GM12878 (cell line): ENCODE data around the gene PLEKHH1.

Experiments
- DPF2 ChIP-seq: fragments of 450-650 bp; IDR thresholded peaks from 2 replicates; pipeline ENCODE4 v1.6.1; 2017; ENCODE audit warnings: mild to moderate bottlenecking
- EP300 ChIP-seq, 2 experiments: fragments of 150-350 bp in 1 of 2; IDR thresholded peaks; 2 replicates each; pipeline ENCODE4 v1.6.1; 2011 to 2012; ENCODE audit warnings: low read depth in 2 of 2, low read length in 2 of 2, borderline replicate concordance in 1 of 2, improper control_type of control experiment in 1 of 2, inconsistent platforms in 1 of 2; ENCODE audit not compliant: control insufficient read depth in 1 of 2
- HDAC2 ChIP-seq: fragments of 200-600 bp; sonication (generic); IDR thresholded peaks from 2 replicates; pipeline ENCODE4 v1.6.1; 2017
- MTA3 ChIP-seq: IDR thresholded peaks from 2 replicates; pipeline ENCODE4 v1.6.1; 2012; ENCODE audit warnings: low read length, inconsistent platforms, borderline replicate concordance
- MXI1 ChIP-seq: fragments of 150-350 bp; IDR thresholded peaks from 2 replicates; pipeline ENCODE4 v1.6.1; 2011; ENCODE audit warnings: low read depth, mild to moderate bottlenecking, inconsistent platforms, low read length, improper control_type of control experiment
- RUNX3 ChIP-seq: IDR thresholded peaks from 2 replicates; pipeline ENCODE4 v1.6.1; 2012; ENCODE audit warnings: low read length, inconsistent platforms
- SPI1 ChIP-seq: IDR thresholded peaks from 2 replicates; pipeline ENCODE4 v1.6.1; 2011; ENCODE audit warnings: low read depth, mild to moderate bottlenecking, low read length, moderate library complexity, borderline replicate concordance; ENCODE audit not compliant: insufficient read depth
- ZBTB33 ChIP-seq: fragments of 450-650 bp; IDR thresholded peaks from 2 replicates; pipeline ENCODE4 v1.6.1; 2017; ENCODE audit warnings: mild to moderate bottlenecking

- no peak for TF ChIP-seq EP300 (IDR thresholded peaks at IDR 0.05; ENCODE audit: borderline replicate concordance in 1 of 2, control insufficient read depth in 1 of 2, low read depth in 2 of 2, low read length in 2 of 2)
- TF ChIP-seq RUNX3, result no peak
- no peak for TF ChIP-seq MXI1
- TF ChIP-seq HDAC2, result no peak
- TF ChIP-seq MTA3, result no peak
- TF ChIP-seq DPF2, result no peak
- no peak for TF ChIP-seq SPI1
- TF ChIP-seq ZBTB33, result no peak
These were observed 89.6 kb downstream of the PLEKHH1 start for GRCh38 chr14:67622675-67623074.
